Immature natural killer cell (primary cell): ENCODE results near the gene ZNF213. TPM values are rescaled to one million over a fixed set of nuclear protein-coding genes. Genes with fewer than 3 reads are reported as not detected.

Experiments used
- DNase-seq, 3 donors: peaks; one replicate each; pipeline ENCODE4 v3.0.0; 2022; ENCODE audit warnings: mixed read lengths in 1 of 3
- H3K27ac Mint-ChIP-seq, 6 donors: one replicate each; pipeline ENCODE4 v1.8.0; 2020; ENCODE audit warnings: mixed read lengths in 6 of 6, mild to moderate bottlenecking in 5 of 6, inconsistent platforms in 4 of 6, moderate library complexity in 3 of 6
- H3K27me3 Mint-ChIP-seq, 3 donors: one replicate each; pipeline ENCODE4 v1.8.0; 2020 to 2021; ENCODE audit warnings: low read depth in 3 of 3, mild to moderate bottlenecking in 3 of 3, mixed read lengths in 3 of 3, moderate library complexity in 3 of 3, inconsistent platforms in 1 of 3
- H3K36me3 Mint-ChIP-seq, 3 donors: one replicate each; pipeline ENCODE4 v1.8.0; 2020; ENCODE audit warnings: mixed read lengths in 3 of 3, inconsistent platforms in 2 of 3, mild to moderate bottlenecking in 2 of 3
- H3K4me1 Mint-ChIP-seq, 2 donors: one replicate each; pipeline ENCODE4 v1.8.0; 2020; ENCODE audit warnings: inconsistent platforms in 2 of 2, mild to moderate bottlenecking in 2 of 2, mixed read lengths in 2 of 2, moderate library complexity in 1 of 2
- H3K4me3 Mint-ChIP-seq, 5 donors: one replicate each; pipeline ENCODE4 v1.8.0; 2020; ENCODE audit warnings: mild to moderate bottlenecking in 5 of 5, mixed read lengths in 5 of 5, inconsistent platforms in 3 of 5, moderate library complexity in 3 of 5
- H3K9me3 Mint-ChIP-seq, 6 donors: one replicate each; pipeline ENCODE4 v1.8.0; 2020; ENCODE audit warnings: mild to moderate bottlenecking in 6 of 6, mixed read lengths in 6 of 6, inconsistent platforms in 4 of 6, moderate library complexity in 3 of 6
- polyA plus RNA-seq, 3 donors: library from polyadenylated mRNA; unstranded; fragments of 300-500 nt; fragmentation: Illumina TruSeq; gene quantifications; one replicate each; pipeline ENCODE4 v1.2.3, GENCODE V29; 2021

Gene ZNF213
- 1 to 10 TPM; 1.7 to 4.5 (median 2.4) TPM for polyA plus RNA-seq

- H3K27me3 Mint-ChIP-seq: peaks cover 2 to 5% (median 3%) of the 10 kb centered on the region in 3 donors
- peaks cover 3 to 6% (median 3%) of the 10 kb centered on the region in 3 donors for H3K36me3 Mint-ChIP-seq
- peak within 1 kb of the TSS; percentile 94 to 99 (median 99) for H3K4me3 Mint-ChIP-seq
- H3K9me3 Mint-ChIP-seq: no peaks in the 10 kb centered on the region
- H3K4me1 Mint-ChIP-seq: peaks cover 36 to 37% of the 10 kb centered on the region in 2 donors
- peak within 1 kb of the TSS; percentile 87 to 99 (median 98) for H3K27ac Mint-ChIP-seq
- peak; percentile 93 to 95 (median 94) for DNase-seq
Measured at GRCh38 chr16:3134338-3135125, at the start of gene ZNF213. ZNF213 (plus strand) TSS chr16:3135029; CDS start chr16:3137281, 2,252 bp downstream.

GRCh38 chr16:3085868-3086595, 48.8 kb upstream of the ZNF213 start:
- no peaks in the 10 kb centered on the region for H3K9me3 Mint-ChIP-seq
- peaks cover 0 to 3% (median 0%) of the 10 kb centered on the region in 3 donors for H3K36me3 Mint-ChIP-seq
- H3K4me1 Mint-ChIP-seq: peaks cover 60 to 66% of the 10 kb centered on the region in 2 donors
- peak overlapping the region; percentile 68 to 91 (median 77) for H3K27ac Mint-ChIP-seq
- no peak for DNase-seq
- H3K4me3 Mint-ChIP-seq: peak overlapping the region; percentile 67 to 87 (median 75)
- H3K27me3 Mint-ChIP-seq: no peaks in the 10 kb centered on the region

- DNase-seq: no peak
- Mint-ChIP-seq H3K4me3 (peak overlapping the region; percentile 68 to 87 (median 76)), H3K4me1 (peaks cover 58 to 65% of the 10 kb centered on the region in 2 donors)
Measured at GRCh38 chr16:3086596-3087242, 48.1 kb upstream of the ZNF213 start.

GRCh38 chr16:3087243-3088235, 47.3 kb upstream of the ZNF213 start:
- DNase-seq: no peak
- H3K9me3 Mint-ChIP-seq: no peaks in the 10 kb centered on the region
- H3K4me1 Mint-ChIP-seq: peaks cover 54 to 66% of the 10 kb centered on the region in 2 donors
- H3K27me3 Mint-ChIP-seq: no peaks in the 10 kb centered on the region
- H3K36me3 Mint-ChIP-seq: peaks cover 0 to 3% (median 0%) of the 10 kb centered on the region in 3 donors
- H3K27ac Mint-ChIP-seq: peak overlapping the region; percentile 68 to 91 (median 88)
- peak overlapping the region; percentile 75 to 87 (median 76) for H3K4me3 Mint-ChIP-seq

More at GRCh38 chr16:3086596-3087242, 48.1 kb upstream of the ZNF213 start:
- Mint-ChIP-seq H3K9me3 (no peaks in the 10 kb centered on the region), H3K27ac (peak overlapping the region; percentile 68 to 91 (median 86)), H3K27me3 (no peaks in the 10 kb centered on the region), H3K36me3 (peaks cover 0 to 3% (median 0%) of the 10 kb centered on the region in 3 donors)

- Mint-ChIP-seq H3K4me1 (peaks cover 47 to 59% of the 10 kb centered on the region in 2 donors), H3K9me3 (no peaks in the 10 kb centered on the region), H3K27me3 (peaks cover 0 to 2% (median 0%) of the 10 kb centered on the region in 3 donors), H3K4me3 (peak overlapping the region in 4 of 5 donors; percentile 23 to 87 (median 76)), H3K27ac (peak overlapping the region; percentile 68 to 91 (median 88)), H3K36me3 (no peaks in the 10 kb centered on the region)
- DNase-seq: no peak
Measured at GRCh38 chr16:3088450-3088849, 46.4 kb upstream of the ZNF213 start.

GRCh38 chr16:3088925-3089716, 45.7 kb upstream of the ZNF213 start:
- H3K27ac Mint-ChIP-seq: no peak overlapping the region
- no peaks in the 10 kb centered on the region for H3K36me3 Mint-ChIP-seq
- H3K4me3 Mint-ChIP-seq: peak overlapping the region in 2 of 5 donors; percentile 23 to 30
- no peak for DNase-seq
- no peaks in the 10 kb centered on the region for H3K9me3 Mint-ChIP-seq
- H3K27me3 Mint-ChIP-seq: peaks cover 0 to 2% (median 0%) of the 10 kb centered on the region in 3 donors
- peaks cover 43 to 55% of the 10 kb centered on the region in 2 donors for H3K4me1 Mint-ChIP-seq

GRCh38 chr16:3089717-3090592, 44.9 kb upstream of the ZNF213 start:
- Mint-ChIP-seq H3K4me3 (no peak overlapping the region), H3K36me3 (no peaks in the 10 kb centered on the region), H3K27me3 (peaks cover 0 to 2% (median 0%) of the 10 kb centered on the region in 3 donors), H3K9me3 (no peaks in the 10 kb centered on the region), H3K27ac (no peak overlapping the region), H3K4me1 (peaks cover 42 to 55% of the 10 kb centered on the region in 2 donors)
- no peak for DNase-seq

- Mint-ChIP-seq H3K9me3 (no peaks in the 10 kb centered on the region), H3K27me3 (peaks cover 0 to 2% (median 2%) of the 10 kb centered on the region in 3 donors), H3K27ac (peak overlapping the region in 1 of 6 donors; percentile 31), H3K4me1 (peaks cover 40 to 53% of the 10 kb centered on the region in 2 donors), H3K36me3 (no peaks in the 10 kb centered on the region), H3K4me3 (no peak overlapping the region)
- DNase-seq: no peak
Measured at GRCh38 chr16:3091551-3091950, 43.3 kb upstream of the ZNF213 start.

GRCh38 chr16:3092501-3092941, 42.3 kb upstream of the ZNF213 start:
- Mint-ChIP-seq H3K27ac (no peak overlapping the region), H3K9me3 (no peaks in the 10 kb centered on the region), H3K36me3 (no peaks in the 10 kb centered on the region), H3K4me3 (no peak overlapping the region), H3K4me1 (peaks cover 31 to 46% of the 10 kb centered on the region in 2 donors), H3K27me3 (peaks cover 0 to 2% (median 2%) of the 10 kb centered on the region in 3 donors)
- DNase-seq: no peak

- H3K9me3 Mint-ChIP-seq: no peaks in the 10 kb centered on the region
- H3K27ac Mint-ChIP-seq: peak overlapping the region; percentile 26 to 87 (median 55)
- peak; percentile 44 to 65 (median 50) for DNase-seq
- H3K27me3 Mint-ChIP-seq: peaks cover 0 to 2% (median 2%) of the 10 kb centered on the region in 3 donors
- H3K4me3 Mint-ChIP-seq: peak overlapping the region in 3 of 5 donors; percentile 42 to 57 (median 48)
- no peaks in the 10 kb centered on the region for H3K36me3 Mint-ChIP-seq
- peaks cover 20 to 43% of the 10 kb centered on the region in 2 donors for H3K4me1 Mint-ChIP-seq
Measured at GRCh38 chr16:3094289-3095027, 40.4 kb upstream of the ZNF213 start.
